GM18526 (cell line): ENCODE measurements around the gene DAPL1.

Source experiments
- POLR2A ChIP-seq: IDR thresholded peaks from 3 replicates; pipeline ENCODE4 v1.6.1; 2011; ENCODE audit not compliant: insufficient read length; ENCODE audit errors: extremely low read depth

The DAPL1 gene

DNA sequence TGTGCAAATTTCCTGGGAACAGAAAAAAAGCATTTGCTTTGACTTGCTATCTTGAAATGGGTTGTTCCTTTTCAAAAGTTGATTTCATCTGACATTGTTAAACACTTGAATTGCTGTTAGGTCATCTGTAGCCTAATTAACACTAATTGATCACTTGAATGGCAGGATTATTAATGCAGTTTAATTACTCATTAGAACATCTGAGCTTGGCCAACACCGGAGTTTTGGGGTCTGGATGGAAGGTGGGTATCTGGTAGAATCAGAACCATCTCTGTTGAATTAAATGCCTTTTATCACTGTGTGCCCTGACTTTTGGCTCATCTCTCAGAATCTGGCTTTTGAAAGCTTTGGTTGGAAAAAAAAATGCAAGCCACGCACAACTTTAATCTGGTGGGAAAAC, 8.4 kb downstream of the DAPL1 start:
- TF ChIP-seq POLR2A, result no peak

DNA sequence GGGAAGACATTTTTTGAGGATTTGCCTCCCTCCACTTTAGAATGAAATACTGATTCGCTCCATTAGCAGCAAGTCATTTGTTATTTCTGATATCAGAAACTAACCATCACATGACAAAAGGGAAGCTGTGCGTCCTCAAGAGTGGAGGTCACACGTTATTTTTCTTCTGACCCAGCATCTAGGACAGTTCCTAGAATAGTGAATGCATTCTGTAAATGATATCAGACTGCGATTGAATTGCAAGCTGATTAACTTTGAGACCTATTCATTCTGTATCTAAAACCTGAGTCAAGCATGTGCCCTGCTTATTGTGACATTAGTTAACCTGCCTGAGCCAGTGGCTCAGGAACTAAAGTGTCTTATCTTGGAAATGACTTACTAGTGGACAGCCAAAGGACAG, 10.1 kb downstream of the DAPL1 start:
- TF ChIP-seq POLR2A, result no peak

DNA sequence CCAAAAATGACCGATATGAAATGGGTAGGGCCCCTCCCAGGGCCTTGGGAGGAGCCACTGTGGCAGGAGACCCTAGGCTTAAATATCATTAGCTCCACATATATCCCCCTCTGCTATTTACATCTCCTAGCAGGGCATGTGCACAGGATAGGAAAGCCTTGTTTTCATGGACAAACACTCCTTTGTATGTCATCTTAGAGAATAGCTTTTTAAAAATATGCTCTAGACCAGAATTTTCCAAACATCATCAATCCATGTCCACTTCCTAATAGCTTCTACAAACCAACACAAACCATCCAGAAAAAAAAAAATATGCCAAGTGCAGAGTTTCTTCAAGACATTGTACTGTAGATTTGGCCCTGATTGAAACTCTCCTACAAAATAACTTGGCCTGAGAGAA, 10.8 kb downstream of the DAPL1 start:
- no peak for TF ChIP-seq POLR2A

DNA sequence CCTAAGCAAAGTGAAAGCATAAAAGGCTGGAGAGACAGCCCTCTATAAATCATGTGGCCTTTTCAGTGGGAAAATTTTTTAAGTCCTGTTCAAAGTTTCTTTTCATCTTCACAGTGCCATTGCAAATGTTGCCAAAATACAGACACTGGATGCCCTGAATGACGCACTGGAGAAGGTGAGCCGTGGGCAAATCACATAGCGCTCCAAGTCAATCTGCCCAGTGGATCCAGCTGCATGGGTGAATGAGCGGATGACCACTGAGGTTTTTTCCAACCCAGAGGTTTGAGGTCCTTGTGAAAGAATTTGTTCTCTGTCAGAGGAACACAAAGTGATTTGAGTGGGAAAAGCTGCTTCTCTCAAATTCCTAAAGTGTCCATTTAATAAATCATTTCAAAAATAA, 11.8 kb downstream of the DAPL1 start:
- no peak for TF ChIP-seq POLR2A

DNA sequence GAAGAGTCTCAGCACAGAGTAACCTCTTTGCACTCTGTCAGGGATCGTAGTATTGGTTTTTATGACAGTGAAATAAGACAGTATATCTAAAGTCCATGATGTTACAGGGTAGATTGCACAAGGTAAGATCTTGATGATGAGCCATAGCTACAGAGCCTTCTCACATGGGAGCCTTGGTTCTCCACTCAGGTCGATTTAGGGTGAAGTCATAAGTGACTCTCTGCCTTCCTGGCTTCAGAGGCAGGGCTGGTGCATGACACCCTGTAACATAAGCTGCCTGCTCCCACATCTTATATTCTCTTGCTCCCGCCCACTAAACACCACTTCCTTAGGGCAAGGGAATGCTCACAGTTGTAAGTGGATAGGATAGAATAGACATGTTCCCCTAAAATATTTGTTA, 13.3 kb downstream of the DAPL1 start:
- TF ChIP-seq POLR2A, result no peak

DNA sequence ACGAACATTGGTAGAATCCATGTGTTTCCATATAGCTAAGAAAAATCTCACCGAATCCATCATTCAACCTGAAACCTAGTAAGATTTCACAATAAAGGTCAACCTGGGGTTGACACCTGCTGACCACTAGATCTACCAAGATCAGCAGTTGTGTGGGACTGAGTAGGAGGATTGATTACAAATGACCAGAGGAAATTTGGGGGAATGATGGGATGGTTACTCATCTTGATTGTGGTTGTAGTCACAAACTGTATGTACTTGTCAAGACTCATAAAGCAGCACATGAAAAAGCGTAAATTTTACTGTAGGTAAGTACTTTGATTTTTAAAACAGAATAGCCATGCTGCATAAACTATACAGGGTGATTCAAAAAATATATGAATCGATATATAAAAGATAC, 14.7 kb downstream of the DAPL1 start:
- TF ChIP-seq POLR2A, result no peak

DNA sequence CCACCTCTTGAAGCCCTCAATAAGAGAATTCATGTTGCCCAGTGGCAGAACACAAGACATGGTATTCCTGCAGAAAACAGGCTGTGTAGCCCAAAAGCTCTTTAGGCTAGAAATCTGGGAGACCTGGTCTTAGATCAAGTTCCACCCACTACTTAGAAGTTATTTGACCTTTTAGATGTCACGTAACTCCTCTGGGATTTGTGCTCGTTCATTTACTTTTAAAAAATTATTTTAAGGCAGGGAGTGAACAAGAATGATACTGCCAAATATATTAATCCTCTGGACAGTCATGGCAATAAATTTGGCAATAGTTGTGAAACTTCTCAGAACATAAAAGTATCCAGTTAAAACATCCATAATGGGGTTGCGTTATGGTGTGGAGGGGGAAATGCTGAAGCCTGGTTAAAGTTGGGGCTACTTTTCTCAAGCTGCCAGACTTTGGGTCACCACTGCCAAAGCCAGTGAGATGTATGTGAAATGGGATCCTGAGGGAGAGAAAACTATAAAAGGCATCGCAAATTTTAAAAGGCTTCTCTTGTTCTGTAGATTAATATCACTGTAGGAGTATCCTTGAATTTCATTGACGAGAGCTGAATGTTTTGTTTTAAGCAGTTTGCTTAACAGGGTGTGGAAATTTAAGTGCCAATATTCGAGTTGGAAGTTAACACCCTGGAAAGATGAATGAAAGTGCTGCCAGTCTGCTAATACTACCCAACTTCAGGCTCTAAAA, 15.8 kb downstream of the DAPL1 start:
- no peak for TF ChIP-seq POLR2A

DNA sequence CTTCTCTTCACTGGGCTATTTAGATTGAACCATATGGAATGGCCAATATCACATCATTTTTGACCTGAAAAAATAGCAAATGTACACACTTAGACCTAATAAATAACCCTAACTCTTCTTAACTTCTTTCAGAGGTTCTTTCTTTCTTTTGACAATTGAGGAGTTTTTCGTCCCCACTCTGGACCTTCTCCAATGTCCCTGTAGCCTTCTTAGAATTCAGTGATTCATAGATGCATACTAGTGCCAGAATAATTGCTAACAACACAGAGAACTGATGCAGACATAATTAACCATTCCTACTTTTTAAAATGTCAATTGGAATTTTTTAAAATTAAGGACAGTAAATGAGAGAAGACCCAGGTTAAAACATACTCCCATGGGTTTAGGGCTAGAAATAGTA, 20.0 kb downstream of the DAPL1 start:
- no peak for TF ChIP-seq POLR2A

DNA sequence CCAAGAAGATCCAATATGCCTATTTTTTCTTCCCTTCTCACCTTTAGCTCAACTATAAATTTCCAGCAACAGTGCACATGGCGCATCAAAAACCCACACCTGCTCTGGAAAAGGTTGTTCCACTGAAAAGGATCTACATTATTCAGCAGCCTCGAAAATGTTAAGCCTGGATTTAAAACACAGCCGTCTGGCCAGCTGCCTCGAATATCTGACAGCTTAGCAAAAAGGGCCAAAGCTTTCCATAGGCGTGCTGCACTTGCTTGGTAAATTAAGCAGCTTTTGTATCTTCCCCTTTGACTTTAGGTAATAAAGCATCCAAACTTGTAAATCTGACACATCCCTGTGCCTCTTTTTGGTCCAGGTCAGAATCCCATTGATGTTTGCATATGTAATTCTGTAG, 20.5 kb downstream of the DAPL1 start:
- TF ChIP-seq POLR2A, result no peak

DNA sequence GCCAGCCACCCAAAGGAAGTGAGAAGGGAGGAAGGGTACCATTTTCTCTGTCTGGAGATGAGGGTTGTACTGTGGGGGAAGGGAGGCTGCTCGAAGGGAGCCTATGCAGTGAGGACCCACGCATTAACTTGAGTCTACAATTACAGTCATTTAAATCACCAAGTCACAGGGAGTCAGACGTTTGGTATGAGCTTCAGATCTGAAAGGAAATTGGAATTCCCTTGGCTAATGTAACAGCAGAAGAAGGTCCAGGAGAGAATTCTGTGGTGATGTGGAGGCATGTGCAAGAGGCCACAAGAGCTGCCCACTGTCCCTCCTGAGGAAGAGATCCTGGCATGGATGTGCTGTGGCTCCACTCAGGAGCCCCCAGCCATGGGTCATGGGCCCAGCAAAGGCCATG, 22.5 kb downstream of the DAPL1 start:
- no peak for TF ChIP-seq POLR2A

DNA sequence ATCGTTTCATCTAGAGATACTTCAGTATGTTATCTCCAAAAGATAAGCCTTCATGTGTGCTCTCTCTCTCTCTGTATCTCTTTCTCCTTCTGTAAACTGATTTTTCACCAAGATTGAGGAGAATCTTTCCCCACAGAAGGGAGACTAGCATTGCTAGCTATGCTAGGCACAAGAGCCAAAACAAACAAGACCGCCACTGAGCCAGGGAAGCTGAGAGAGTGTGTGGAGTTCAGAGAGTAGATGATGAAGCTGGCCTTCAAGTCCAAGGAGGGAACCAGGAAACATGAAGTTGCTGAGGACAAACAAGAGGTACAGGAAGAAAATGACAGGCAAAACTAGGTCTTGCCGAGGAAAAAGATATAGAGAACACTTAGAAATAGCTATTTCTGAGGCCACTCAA, 23.4 kb downstream of the DAPL1 start:
- TF ChIP-seq POLR2A, result no peak

DNA sequence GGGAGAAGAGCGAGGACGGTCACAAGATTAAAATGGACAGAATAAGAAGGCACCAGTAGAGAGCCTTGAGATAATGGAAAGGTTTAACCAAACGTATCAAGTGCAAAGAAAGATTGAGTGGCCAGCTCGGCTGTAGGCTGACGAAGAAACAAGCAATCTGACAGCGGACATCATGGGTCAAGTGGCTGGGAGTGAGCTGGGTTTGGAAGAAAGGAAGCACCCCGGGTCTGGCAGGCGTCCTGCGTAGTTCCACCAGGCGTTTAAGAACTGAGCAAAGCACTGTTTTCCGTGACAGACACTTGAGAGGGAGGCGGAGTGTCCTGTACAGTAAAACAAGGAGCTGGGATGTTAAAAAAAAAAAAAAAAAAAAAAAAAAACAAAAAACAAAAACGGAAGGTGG, 27.1 kb downstream of the DAPL1 start:
- TF ChIP-seq POLR2A, result no peak

DNA sequence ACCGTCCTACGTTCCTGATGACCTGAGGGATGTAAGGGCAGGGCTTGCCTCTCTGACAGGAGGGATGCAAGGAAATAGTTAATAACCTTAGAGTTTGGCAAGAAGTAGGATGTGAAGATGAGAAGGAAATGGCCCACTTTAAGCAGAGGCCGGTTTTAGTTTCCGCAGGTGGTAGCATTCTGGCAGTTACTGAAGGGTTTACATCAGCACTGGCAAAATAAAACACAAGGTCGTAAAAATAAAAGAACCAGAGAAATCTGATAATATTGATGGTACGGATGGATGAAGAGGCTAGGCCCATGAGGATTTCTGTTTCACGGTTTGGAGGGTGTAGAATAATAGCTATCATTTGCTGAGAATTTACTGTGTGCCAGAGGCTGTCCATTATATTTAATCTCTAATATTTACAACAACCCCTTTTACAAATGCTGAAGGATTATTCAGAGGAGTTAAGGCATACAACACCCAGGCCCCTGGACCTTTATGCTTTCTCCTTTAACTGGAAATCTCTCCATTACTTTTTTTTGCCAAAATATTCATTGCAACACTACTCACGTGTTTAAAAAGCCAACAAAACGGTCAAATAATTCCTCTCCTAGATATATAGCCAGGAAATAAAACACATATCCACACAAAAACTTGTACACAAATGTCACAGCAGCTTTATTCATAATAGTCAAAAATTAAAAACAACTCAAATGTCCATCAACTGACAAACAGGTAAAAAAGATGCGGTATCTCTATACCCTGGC, 28.5 kb downstream of the DAPL1 start:
- no peak for TF ChIP-seq POLR2A

DNA sequence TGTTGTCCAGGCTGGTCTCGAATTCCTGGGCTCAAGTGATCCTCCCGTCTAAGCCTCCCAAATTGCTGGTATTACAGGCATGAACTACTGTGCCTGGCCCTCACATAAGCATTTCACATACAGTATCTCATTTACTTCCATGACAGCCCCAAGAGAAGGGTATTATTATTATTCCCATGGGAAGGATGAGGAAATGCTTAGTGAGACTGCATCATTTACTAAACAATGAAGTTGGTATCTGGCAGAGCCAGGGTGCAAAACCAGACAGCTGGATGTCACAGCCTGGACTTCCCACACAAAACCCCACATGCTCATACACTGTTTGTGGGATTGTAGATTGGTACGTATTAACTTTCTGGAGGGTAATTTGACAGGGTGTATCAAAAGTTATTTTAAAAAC, 29.9 kb downstream of the DAPL1 start:
- no peak for TF ChIP-seq POLR2A

DNA sequence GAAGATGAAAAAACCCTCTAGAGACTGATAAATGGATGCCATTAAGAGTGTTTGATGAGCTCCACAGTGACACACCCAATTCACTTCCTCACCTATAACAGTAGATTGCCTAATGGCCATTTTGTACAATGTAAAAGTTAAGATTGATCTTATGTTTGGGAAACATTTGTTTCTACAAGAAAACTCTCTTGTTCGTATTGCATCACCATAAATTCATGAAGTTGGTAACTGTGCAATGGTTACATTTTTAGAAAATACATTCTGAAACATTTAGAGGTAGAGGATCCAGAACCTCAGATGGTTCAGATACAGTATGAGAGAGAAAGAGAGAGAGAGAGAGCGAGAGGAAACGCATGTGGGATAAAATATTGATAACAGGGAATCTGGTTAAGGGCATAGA, 31.8 kb downstream of the DAPL1 start:
- no peak for TF ChIP-seq POLR2A

DNA sequence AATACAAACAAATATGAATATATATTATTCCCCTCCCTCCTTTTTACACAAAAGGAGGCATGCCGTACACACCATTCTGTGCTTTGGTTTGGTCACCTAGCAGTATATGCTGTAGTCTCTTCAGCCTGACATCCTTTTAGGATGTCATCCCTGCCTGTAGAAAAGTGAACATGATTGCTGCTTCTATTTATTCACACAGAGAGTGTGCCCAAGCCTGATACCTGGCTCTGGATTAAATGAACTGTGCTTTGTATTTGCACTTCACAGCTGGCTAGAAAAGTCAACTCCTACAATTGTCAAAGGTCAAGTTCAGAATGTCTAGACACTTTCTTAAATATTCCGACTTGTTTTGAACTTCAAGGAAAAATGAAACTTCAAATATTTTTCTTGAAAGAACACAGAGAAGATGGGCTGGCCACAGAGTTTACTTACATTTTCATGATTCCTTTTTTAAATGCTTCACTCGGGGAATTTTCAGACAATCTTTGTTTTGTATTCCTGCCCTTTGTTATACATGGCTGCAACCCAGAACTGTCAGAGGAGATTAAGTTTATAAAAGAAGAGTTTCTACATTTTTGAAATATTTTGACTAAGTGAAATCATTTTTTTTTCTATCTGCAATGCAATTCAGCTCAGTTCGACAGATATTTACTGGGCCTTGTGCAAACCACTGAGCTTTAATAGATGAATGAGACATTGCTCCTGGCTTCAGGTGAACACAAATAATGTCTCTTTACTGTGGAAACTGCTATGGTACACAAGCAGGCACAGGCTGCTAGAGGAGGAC, 33.5 kb downstream of the DAPL1 start:
- TF ChIP-seq POLR2A, result no peak
